Measurements from ENCODE around the gene MDFI. TPM values are rescaled to one million over a fixed set of nuclear protein-coding genes. Genes with fewer than 3 reads are reported as not detected.

Gene MDFI
- total and polyA plus RNA-seq, 7 donors = 0.53 to 3.0 (median 0.93) TPM

DNA sequence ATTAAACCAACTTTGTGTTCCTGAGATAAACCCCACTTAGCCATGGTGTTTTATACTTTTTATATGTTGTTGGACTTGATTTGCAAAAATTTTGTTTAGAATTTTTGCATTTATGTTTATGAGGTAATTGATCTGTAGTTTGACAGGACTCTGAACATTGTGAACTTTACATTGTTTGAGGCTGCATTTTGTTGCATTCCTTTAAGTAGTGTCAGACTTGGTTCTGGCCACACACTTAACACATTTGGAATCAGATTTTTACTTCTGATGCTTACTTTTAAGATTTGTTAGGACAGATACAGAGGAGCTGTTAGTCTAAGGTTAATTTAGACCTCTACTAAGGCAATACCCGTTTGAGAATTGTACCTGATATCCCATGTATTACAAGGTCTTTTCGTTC lies 16.5 kb upstream of the MDFI start:
- no peaks in the 10 kb centered on the region for H3K9me3 ChIP-seq
- H3K27ac ChIP-seq = no peak overlapping the region
- no peaks in the 10 kb centered on the region for H3K36me3 ChIP-seq (ENCODE audit: insufficient read depth in 1 of 2, low read depth in 1 of 2)
- H3K4me3 ChIP-seq = no peak overlapping the region
- intact Hi-C loops (cut with DNase I) = no loop called here
- no peak for ATAC-seq
- H3K27me3 ChIP-seq (ENCODE audit: insufficient read depth in 3 of 3, low read length in 2 of 3) = no peaks in the 10 kb centered on the region
- no peaks in the 10 kb centered on the region for H3K4me1 ChIP-seq
- TF ChIP-seq, protein P1, sequence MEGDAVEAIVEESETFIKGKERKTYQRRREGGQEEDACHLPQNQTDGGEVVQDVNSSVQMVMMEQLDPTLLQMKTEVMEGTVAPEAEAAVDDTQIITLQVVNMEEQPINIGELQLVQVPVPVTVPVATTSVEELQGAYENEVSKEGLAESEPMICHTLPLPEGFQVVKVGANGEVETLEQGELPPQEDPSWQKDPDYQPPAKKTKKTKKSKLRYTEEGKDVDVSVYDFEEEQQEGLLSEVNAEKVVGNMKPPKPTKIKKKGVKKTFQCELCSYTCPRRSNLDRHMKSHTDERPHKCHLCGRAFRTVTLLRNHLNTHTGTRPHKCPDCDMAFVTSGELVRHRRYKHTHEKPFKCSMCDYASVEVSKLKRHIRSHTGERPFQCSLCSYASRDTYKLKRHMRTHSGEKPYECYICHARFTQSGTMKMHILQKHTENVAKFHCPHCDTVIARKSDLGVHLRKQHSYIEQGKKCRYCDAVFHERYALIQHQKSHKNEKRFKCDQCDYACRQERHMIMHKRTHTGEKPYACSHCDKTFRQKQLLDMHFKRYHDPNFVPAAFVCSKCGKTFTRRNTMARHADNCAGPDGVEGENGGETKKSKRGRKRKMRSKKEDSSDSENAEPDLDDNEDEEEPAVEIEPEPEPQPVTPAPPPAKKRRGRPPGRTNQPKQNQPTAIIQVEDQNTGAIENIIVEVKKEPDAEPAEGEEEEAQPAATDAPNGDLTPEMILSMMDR (IDR thresholded peaks at IDR 0.05) = no peak
- no peak for DNase-seq
- 40 to 62% (median 46%) methylated on average over 2 of the region's 2 CpGs for WGBS, 3 donors

DNA sequence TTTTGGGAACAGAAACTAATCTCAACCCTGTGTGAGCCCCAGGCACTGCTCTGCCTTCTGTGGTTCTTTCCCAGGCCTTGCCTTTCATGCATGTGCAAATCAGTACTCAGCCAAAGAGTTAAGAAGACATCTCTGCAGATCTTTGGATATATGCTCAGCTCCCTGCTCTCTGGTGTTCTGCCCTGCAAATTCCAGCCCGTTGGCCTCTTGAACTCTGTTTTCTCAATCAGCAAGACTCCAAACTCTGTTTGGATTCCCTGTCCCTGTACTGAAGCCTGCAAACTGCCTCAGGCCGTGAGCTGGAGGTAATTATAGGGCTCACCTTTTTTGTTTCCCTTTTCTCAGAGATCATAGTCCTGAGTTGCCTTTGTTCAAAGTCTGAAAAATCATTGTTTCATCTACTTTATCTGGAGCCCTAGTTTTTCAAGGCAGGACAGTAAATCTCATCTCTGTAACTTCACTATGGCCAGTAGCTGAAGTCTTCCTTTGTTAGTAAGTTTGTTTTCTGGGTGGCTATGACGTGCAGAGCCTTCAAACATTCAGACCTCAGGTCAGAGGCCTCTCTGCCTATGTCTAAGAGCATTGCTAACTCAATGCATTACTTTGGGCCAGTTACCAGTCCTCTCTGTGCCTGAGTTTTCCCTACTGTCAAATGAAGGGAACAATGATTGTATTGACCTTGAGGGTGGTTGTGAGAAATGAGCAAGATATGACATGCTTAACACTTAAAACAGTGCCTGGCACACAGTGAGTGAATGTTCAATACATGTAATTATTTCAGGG lies 15.9 kb upstream of the MDFI start:
- 51 to 68% (median 55%) methylated on average over 3 of the region's 3 CpGs for WGBS, 3 donors
- no peak for ATAC-seq
- intact Hi-C loops (cut with DNase I) = no loop called here
- Histone ChIP-seq H3K36me3 (ENCODE audit: insufficient read depth in 1 of 2, low read depth in 1 of 2) (no peaks in the 10 kb centered on the region), H3K27ac (no peak overlapping the region), H3K9me3 (no peaks in the 10 kb centered on the region), H3K4me3 (no peak overlapping the region), H3K27me3 (ENCODE audit: insufficient read depth in 3 of 3, low read length in 2 of 3) (no peaks in the 10 kb centered on the region), H3K4me1 (no peaks in the 10 kb centered on the region)
- no peak for DNase-seq
- TF ChIP-seq, protein P1 (IDR thresholded peaks at IDR 0.05) = no peak

DNA sequence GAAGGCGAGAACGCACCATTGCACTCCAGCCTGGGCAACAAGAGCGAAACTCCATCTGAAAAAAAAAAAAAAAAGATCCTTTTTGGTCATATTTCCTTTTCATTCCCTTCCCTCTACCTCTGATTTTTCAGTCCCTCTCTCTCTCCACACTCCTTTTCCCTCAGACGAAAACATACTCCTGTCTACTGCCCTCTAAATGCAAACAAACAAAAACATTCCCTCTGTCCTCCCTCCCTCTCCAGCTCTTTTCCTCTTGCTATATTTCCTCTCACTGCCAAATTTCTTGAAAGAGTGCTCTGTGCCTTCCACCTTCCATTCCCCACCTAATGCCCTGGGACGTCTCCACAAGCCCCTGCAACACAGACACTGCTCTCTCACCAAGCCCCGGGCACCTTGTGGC lies 14.9 kb upstream of the MDFI start:
- ATAC-seq (no peak), DNase-seq (no peak)
- H3K4me1 ChIP-seq = no peaks in the 10 kb centered on the region
- 86 to 95% (median 94%) methylated on average over 6 of the region's 6 CpGs for WGBS, 3 donors
- H3K9me3 ChIP-seq = no peaks in the 10 kb centered on the region
- intact Hi-C loops (cut with DNase I) = no loop called here
- H3K36me3 ChIP-seq (ENCODE audit: insufficient read depth in 1 of 2, low read depth in 1 of 2) = no peaks in the 10 kb centered on the region
- TF ChIP-seq, protein P1 (IDR thresholded peaks at IDR 0.05) = no peak
- H3K4me3 ChIP-seq = no peak overlapping the region
- no peaks in the 10 kb centered on the region for H3K27me3 ChIP-seq (ENCODE audit: insufficient read depth in 3 of 3, low read length in 2 of 3)
- no peak overlapping the region for H3K27ac ChIP-seq

DNA sequence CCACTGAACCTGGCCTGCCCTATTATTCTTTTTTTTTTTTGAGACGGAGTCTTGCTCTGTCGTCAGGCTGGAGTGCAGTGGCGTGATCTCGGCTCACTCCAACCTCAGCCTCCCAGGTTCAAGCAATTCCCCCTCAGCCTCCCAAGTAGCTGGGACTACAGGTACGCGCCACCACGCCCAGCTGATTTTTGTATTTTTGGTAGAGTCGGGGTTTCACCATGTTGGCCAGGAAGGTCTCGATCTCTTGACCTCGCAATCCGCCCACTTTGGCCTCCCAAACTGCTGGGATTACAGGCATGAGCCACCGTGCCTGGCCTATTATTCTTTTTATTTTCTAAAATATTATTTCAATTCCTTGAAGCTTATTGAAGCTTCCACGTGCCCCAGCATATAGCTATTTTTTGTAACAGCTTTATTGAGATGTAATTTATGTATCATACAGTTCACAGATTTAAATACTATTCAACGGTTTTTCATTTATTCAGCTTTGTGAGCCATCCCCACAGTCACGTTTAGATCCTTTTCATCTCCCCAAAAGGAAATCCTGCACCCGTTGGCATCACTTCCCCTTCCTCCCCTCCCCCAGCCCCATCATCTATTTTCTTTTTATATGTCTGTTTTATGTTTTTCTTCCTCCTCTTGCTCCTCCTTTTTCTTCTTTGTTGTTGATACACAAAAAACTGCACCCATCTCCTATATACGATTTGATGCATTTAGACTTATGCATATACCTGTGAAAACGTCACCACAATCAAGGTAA lies 13.5 kb upstream of the MDFI start:
- no peak for ATAC-seq

More for the DNA sequence above, 13.5 kb upstream of the MDFI start:
- Histone ChIP-seq H3K4me3 (no peak overlapping the region), H3K9me3 (no peaks in the 10 kb centered on the region), H3K36me3 (ENCODE audit: insufficient read depth in 1 of 2, low read depth in 1 of 2) (no peaks in the 10 kb centered on the region), H3K27me3 (ENCODE audit: insufficient read depth in 3 of 3, low read length in 2 of 3) (no peaks in the 10 kb centered on the region), H3K27ac (no peak overlapping the region), H3K4me1 (no peaks in the 10 kb centered on the region)
- 76 to 84% (median 80%) methylated on average over 18 of the region's 18 CpGs for WGBS, 3 donors
- intact Hi-C loops (cut with DNase I) = no loop called here
- TF ChIP-seq, protein P1 (IDR thresholded peaks at IDR 0.05) = no peak
- DNase-seq = no peak
